Anterior cingulate cortex (tissue), 58 donors: ENCODE data around the gene MREG.
"Not testable (repeated sequence)": the region's sequence is repeated elsewhere in the genome, so short reads cannot be mapped to it uniquely, and the experiment has no call there.

Source experiments
- DNase-seq, 58 donors: peaks; one replicate each; lab custom pipeline; 2025; lab: John Stamatoyannopoulos, UW

MREG gene

DNA sequence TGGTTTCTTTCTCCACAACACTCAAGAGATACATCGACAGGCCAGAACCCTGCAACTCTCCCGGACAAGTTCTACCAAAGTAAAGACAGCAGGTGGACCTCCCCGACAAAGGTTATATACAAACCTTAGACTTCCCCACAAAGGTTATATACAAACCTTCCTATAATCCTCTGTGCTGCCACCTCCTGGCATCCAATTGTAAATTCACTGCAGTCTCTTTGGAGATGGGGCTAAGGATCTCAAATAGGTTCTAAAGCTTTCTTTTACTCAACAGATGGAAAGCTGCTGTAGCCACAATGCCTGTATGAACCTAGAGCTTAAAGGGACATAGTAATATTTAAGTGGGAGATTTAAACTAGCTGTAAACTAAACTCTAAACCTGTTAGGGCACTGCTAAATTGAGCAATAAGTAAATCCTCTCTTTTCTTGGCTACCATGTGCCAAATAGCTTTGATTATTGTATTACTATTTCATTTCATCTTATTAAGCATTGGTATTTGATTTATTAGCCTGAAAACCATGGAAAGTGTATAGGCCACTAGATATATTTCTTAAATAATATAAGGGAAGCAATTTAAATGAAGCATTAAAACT, 9.8 kb upstream of the MREG start:
- peak in 8 of 58 donors; percentile 7 to 35 (median 18) for DNase-seq

GRCh38 chr2:216021768-216022565, 8.6 kb upstream of the MREG start:
- DNase-seq: no peak

DNA sequence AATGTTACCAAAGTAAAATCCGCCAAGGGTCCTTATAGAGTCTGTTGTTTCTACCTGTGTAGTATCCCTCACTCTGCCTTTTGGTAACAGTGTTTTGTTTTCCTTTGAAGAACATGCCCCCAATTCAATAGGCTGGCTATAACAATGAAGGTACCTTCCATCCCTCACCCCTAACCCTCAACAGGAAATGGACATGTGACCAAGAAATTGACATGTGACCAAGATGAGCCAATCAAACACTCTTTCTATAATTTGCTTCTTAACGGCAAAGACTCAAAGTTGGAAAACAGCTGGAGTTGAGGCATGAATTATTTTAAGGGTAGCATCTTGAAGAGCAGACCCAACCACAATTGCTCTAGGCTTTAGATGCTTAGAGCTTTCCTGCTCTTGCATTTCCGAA, 5.4 kb upstream of the MREG start:
- no peak for DNase-seq

DNA sequence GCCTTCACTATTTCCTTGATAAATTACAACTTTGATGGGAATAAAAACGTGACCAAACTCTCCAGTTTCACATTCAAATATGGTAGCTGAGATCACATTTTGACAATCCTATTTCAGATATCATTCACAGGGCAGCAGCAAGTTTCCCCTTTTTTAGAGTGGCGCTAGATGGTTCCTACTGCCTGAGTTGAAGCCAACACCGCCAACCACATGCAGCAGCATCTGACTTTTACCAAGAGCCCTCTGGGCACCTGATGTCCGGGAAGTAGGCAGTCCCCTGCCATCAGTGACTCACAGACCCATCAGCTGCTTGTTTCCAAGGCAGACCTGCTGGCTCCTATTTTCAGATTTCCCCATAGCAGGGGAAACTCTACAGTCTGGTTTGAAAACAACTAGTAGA, 4.0 kb upstream of the MREG start:
- no peak for DNase-seq

GRCh38 chr2:216016581-216016980, 3.2 kb upstream of the MREG start:
- no peak for DNase-seq

GRCh38 chr2:216015722-216016464, 2.5 kb upstream of the MREG start:
- DNase-seq: peak in 1 of 58 donors; percentile 19

- no peak for DNase-seq
These were observed 1.6 kb upstream of the MREG start for GRCh38 chr2:216014986-216015385.

GRCh38 chr2:216014006-216014405, 655 bp upstream of the MREG start:
- no peak for DNase-seq

GRCh38 chr2:216012830-216013079, 596 bp downstream of the MREG start:
- DNase-seq: no peak

GRCh38 chr2:216012133-216012829, 1.1 kb downstream of the MREG start:
- no peak for DNase-seq

DNA sequence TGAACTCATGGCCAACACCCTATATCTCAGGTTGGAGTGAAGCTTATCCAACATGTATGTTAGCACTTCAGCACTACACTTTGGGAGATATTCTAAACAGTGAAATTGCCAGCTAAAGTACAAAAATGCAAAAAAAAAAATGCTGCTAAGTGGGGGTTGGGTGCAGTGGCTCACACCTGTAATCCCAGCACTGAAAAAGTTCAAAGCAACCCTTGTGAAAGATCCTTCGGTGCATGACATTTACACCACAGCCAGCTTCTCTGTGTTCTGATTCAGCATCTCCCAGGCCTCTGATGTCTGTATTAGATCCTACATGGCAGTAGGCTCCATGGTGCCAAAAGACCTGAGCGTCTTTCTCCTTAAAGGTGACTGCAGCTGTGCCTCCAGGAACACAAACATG, 4.1 kb downstream of the MREG start:
- not testable (repeated sequence) for DNase-seq

DNA sequence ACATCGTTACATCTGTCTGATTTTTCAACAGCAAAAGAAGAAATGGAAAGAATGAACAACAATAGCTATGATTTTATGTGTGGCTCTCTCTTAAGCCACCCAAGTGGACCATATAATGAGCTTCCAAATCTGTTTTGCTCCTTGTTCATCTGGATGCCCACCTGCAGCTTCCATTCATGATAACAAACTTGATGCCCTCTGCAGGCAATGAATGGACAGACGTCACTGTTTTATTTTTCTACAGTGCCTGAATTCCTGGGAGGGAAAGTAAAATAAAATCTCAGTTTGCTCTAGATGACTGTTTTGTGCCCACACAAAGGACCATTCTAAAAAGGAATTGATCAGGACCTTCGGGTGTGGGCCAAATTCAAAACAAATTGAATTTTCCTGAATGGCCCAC, 5.0 kb downstream of the MREG start:
- DNase-seq: no peak

DNA sequence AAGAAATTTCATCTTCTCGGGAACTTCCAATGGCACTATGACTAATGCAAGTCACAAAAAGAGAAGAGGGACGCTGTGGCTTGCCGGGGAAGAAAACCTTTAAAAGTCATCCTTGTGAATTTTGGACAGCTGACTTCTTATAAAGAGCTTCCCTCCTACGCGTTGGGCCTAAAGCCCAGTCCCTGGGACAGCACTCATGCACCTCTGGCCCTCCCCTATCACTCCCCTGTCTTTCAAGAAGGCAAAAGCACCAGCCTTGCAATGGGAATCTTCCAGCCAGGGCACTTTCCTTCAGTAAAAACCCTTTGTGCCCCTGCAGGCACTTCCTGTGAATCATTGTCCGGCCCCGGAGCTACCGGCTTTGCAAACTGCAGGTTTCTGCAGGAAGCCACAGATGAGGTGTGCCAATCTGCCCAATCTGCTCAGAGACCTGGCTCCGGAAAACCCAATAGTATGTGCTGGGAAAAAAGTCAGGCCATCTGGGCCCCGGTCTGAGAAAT, 7.1 kb downstream of the MREG start:
- DNase-seq: peak in 3 of 58 donors; percentile 4 to 25 (median 11)

DNA sequence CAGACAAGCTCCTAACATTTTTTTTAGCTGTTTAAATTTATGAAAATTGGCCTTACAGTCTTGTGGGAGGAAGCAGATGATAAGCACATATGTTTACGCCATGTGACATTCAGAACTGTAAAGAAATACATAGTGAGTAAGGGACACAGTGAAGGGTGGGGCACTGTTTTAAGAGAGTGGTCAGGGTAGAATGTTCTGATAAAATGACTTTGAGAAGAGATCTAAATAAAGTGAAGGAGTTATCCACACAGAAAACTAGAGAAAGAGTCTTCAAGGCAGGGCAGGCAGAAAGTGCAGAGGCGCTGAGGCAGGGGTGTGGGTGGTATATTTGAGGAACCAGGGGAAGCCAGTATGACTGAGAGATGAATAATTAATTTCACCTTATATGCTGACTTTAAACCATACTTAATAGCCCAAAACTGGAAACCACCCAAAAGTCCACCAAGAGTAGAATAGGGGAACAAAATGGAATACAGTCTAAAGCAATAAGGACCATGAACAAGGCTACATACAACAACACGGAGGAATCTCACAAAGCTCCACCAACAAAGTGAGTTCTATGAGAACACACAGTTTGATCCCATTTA, 8.6 kb downstream of the MREG start:
- peak in 1 of 58 donors; percentile 15 for DNase-seq

DNA sequence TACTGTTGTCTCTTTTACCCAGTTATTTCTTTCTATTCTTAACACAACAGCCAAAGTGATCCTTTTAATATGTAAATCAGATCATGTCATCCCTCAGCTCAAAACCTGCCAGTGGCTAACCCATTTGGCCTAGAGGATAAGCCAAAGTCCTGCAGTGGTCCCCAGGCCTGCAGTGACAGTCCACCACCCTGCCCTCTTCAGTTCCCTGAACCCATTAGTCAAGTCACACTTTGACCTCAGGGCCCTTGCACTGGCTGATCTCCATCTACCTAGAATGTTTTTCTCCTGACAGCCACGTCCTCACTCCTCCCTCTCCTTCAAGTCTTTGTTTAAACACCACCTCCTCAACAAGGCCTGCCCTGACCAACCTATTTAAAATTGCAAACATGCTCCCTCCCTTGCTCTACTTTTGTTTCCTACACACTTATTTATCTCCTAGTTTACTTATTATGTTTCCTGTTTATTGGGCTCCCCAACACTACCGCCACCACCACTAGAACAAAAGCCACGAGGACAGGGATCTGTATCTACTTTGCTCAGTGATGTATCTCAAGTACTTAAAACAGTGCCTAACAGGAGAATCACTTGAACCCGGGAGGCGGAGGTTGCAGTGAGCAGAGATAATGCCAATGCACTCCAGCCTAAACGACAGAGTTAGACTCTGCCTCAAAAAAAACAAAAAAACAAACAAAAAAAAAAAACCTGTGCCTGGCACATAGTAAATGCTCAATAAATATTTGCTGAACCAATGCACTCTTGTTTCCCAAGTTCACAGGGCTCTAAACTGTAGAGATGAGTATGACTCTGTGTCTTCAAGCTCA, 9.3 kb downstream of the MREG start:
- DNase-seq: no peak

DNA sequence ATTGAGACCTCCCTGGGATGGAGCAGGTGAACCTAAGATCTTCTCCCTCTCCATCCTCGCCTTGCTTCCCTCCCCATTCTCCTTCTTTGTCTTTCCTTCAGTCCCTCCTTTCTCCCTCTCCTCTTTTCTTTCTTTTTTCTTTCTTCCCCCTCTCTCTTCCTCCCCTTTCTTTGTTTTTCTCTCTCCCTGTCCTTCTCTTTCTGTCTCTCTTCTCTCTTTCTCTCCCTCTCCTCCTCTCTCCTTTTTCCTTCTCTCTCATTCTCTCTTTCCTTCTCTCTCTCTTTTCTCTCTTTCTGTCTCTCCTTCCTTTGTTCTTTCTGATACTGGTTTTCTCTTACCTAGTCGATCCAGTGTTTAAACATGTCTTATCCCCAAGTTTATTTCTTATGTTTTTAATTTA, 10.7 kb downstream of the MREG start:
- DNase-seq: no peak

DNA sequence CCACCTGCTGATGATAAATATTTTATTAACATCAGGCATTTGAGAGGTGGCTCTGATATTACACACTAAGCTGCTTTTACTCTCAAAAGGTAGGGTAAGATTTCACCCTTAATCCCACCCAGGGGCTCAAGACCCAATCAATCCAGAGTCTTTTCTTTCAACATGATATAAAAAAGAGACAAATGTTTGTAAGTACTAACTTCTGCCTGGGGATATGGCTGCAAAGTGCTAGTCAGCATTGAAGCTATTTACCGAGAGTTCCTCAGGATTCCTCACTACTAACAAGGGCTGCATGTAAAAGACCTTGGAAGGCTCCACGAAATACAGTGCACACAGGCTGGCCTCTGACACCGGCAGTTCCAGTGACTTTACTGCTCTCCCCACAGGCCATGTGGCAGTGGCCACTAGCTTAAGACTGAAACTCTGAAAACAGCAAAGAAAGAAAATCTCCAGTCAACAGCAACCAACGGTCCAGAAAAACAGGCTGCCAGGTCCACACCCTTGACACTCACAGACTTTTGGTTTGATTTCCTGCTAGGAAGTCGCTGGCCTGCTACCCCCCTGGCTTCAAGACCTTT, 11.2 kb downstream of the MREG start:
- DNase-seq: no peak

DNA sequence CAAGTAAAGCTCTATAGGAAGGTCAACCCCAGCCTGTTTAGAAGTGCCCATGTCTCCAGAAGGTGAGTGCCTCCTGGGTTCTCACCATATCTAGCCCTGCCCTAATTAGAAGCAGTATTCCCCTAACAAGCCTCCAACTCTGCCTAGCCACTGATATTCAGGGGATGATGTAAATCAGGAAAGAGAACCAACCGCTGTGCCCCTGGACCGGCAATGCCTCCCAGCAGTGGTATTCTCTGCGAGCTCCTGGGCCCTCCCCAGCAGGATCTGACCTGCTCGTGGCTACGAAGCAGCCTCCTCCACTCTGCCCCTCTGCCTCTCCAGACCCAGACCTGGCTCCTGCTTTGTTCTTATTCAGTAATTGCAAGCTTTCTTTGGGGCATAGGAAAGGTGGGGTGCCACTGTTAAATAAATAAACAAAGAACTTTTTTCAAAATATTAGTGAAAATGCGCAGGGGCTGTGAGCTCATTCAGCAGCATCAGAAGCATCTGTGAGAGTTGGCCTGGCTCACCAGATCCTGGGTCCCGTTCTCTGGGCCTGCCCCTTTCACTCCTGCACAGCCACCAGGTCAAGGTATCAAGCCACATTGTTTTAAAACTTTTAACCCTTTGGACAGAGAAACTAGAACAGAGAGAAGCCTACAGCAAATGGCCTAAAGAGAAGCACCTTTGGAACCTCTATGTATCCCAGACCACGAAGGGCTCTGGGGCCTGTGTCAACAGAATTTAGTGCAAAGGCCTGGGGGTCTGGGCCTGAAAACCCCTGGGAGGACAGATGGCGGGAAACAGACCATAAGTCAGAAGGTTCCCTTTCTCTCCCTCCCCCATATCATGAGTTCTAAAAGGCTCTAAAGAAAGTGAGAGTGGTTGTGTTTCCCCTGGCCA, 11.9 kb downstream of the MREG start:
- no peak for DNase-seq
